Muscle of leg (tissue), 11 donors: ENCODE data around the gene TKTL1. TPM values are rescaled to one million over a fixed set of nuclear protein-coding genes. Genes with fewer than 3 reads are reported as not detected.

ENCODE experiments used
- DNase-seq: peaks from one replicate; pipeline ENCODE4 v3.0.0; 2013
- H3K27ac ChIP-seq: one replicate; pipeline ENCODE4 v1.5.1; 2013; ENCODE audit warnings: mild to moderate bottlenecking, low read length, control low read depth
- H3K27me3 ChIP-seq: one replicate; pipeline ENCODE4 v1.6.1; 2013; ENCODE audit warnings: low read length; ENCODE audit not compliant: control insufficient read depth, insufficient read depth
- H3K36me3 ChIP-seq: one replicate; pipeline ENCODE4 v1.6.1; 2013; ENCODE audit warnings: low read length; ENCODE audit not compliant: control insufficient read depth, insufficient read depth
- H3K4me1 ChIP-seq: one replicate; pipeline ENCODE4 v1.6.1; 2013; ENCODE audit warnings: low read length; ENCODE audit not compliant: control insufficient read depth, insufficient read depth
- H3K4me3 ChIP-seq: one replicate; pipeline ENCODE4 v1.5.1; 2013; ENCODE audit warnings: low read length, control low read depth
- H3K9me3 ChIP-seq: replicated peaks from 2 replicates; pipeline ENCODE4 v1.6.1; 2013; ENCODE audit warnings: low read depth, low read length; ENCODE audit not compliant: control insufficient read depth
- WGBS: methylation state at CpG from one replicate; pipeline ENCODE4 v1.1.5; 2013; ENCODE audit warnings: missing lambda C conversion rate; ENCODE audit not compliant: insufficient coverage; 5-methylcytosine and 5-hydroxymethylcytosine counted together
- polyA plus RNA-seq, 8 donors: library from polyadenylated mRNA; unstranded; fragments of 120-200 nt; gene quantifications; one replicate each; pipeline versions ENCODE4 v1.2.1 to v1.2.3, GENCODE V29; 2013; ENCODE audit warnings: inconsistent platforms in 1 of 8, low replicate concordance in 1 of 8; ENCODE audit not compliant: insufficient read length in 8 of 8, insufficient read depth in 1 of 8
- total RNA-seq: library from RNA; stranded (reverse); fragments of 120-200 nt; gene quantifications from one replicate; pipeline ENCODE4 v1.2.4, GENCODE V29; 2013

Gene TKTL1
- total and polyA plus RNA-seq, 9 donors, result 0.15 to 0.73 (median 0.27) TPM

- peaks cover 93% of the 10 kb centered on the region for H3K36me3 ChIP-seq
- H3K27ac ChIP-seq, result no peak overlapping the region
- DNase-seq, result no peak
- WGBS, result 89% methylated on average over 33 of the region's 34 CpGs
- no peaks in the 10 kb centered on the region for H3K4me1 ChIP-seq
- no peak overlapping the region for H3K4me3 ChIP-seq
- H3K27me3 ChIP-seq, result no peaks in the 10 kb centered on the region
- H3K9me3 ChIP-seq, result no peaks in the 10 kb centered on the region
Observed at GRCh38 chrX:154360155-154360713, 64.6 kb downstream of the TKTL1 start.

GRCh38 chrX:154362085-154362742 is 66.6 kb downstream of the TKTL1 start:
- DNase-seq, result no peak
- no peaks in the 10 kb centered on the region for H3K9me3 ChIP-seq
- peaks cover 93% of the 10 kb centered on the region for H3K36me3 ChIP-seq
- peaks cover 16% of the 10 kb centered on the region for H3K4me1 ChIP-seq
- WGBS, result 85% methylated on average over 25 of the region's 30 CpGs
- H3K27ac ChIP-seq, result no peak overlapping the region
- no peak overlapping the region for H3K4me3 ChIP-seq
- no peaks in the 10 kb centered on the region for H3K27me3 ChIP-seq

GRCh38 chrX:154363706-154364439 is 68.3 kb downstream of the TKTL1 start:
- 86% methylated on average over 18 of the region's 20 CpGs for WGBS
- H3K27ac ChIP-seq, result no peak overlapping the region
- H3K4me1 ChIP-seq, result peaks cover 33% of the 10 kb centered on the region
- peaks cover 91% of the 10 kb centered on the region for H3K36me3 ChIP-seq
- H3K27me3 ChIP-seq, result no peaks in the 10 kb centered on the region
- DNase-seq, result no peak
- no peaks in the 10 kb centered on the region for H3K9me3 ChIP-seq
- no peak overlapping the region for H3K4me3 ChIP-seq

- Histone ChIP-seq H3K36me3 (peaks cover 80% of the 10 kb centered on the region), H3K27me3 (no peaks in the 10 kb centered on the region), H3K4me1 (peaks cover 34% of the 10 kb centered on the region), H3K4me3 (no peak overlapping the region), H3K27ac (no peak overlapping the region), H3K9me3 (no peaks in the 10 kb centered on the region)
- 87% methylated on average over 20 of the region's 20 CpGs for WGBS
- no peak for DNase-seq
Observed at GRCh38 chrX:154365052-154365600, 69.5 kb downstream of the TKTL1 start.

DNA sequence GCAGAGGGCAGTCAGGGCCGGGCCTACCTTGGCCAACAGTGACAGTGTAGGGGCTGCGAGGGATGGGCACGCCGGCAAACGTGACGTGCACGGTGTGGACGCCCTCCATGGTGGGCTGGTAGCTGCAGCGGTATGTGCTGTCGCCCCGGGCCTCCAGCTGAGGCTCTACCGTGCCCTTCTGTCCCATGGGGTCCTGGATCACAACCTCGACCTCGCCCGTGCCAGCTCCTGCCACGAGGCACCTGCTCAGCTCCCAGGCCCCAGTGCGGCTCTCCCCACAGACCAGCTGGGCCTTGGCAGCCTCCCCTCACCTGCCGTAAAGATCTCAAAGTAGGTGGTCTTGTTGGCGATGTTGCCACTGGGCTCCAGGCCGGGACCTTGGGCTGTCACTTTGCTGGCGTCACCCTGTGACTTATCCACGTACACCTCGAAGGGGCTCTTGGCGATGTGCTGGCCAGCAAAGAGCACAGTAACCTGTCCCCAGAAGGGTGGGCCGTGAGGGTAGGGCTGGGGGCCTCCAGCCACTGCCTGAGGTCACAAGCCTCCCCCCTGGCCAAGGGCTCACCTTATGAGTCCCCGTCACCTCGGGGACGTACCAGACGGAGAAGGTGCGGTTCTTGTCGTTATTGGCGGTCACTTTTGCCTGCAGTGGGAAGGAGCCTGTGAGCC is 70.5 kb downstream of the TKTL1 start:
- H3K27ac ChIP-seq, result peak overlapping the region; percentile 49

GRCh38 chrX:154366666-154367055 is 71.1 kb downstream of the TKTL1 start:
- peak; percentile 62 for DNase-seq
- 83% methylated on average over 11 of the region's 11 CpGs for WGBS
- Histone ChIP-seq H3K9me3 (no peaks in the 10 kb centered on the region), H3K27me3 (no peaks in the 10 kb centered on the region), H3K36me3 (peaks cover 67% of the 10 kb centered on the region), H3K4me3 (no peak overlapping the region), H3K4me1 (peaks cover 34% of the 10 kb centered on the region), H3K27ac (peak overlapping the region; percentile 97)

More for the DNA sequence above, 70.5 kb downstream of the TKTL1 start:
- no peaks in the 10 kb centered on the region for H3K27me3 ChIP-seq
- no peak overlapping the region for H3K4me3 ChIP-seq
- DNase-seq, result no peak
- H3K9me3 ChIP-seq, result no peaks in the 10 kb centered on the region
- WGBS, result 88% methylated on average over 31 of the region's 32 CpGs
- peaks cover 34% of the 10 kb centered on the region for H3K4me1 ChIP-seq
- peaks cover 73% of the 10 kb centered on the region for H3K36me3 ChIP-seq

DNA sequence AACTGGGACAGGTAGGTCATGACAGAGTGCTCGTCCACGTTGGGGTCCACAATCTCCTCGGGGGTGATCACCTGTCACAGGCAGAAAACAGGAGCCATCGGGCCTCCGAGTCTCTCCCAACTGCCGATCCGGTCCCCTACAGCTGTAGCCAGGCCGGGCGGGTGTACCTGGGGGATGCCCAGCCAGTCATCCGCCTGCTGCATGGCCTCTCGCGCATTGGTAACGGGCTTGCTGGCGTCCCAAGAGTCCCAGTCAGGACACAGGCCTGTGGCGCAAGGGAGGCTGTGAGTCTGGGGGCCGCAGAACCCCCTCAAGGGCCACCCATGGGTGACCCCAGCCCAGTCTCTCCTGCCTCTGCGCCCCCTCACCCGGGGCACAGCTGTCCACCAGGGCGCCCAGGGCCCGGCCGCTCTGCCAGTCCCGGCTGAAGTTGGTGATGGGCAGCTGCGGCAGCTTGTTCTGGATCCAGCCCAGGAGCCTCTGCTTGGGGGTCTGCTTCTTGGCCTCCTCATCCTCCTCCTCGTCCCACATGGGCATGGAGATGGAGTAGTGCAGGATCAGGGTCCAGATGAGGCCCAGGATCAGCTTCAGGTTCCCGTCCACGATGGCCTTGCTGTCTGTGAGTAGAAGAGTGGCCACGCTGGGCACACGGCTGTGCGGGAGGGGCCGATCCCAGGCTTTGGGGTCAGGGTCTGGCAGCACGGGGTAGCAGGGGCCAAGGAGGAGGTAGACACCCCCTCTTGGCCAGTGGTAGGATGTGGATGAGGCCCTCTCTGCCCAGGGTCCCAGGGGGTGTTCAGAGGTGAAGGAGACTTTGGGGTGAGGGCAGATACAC is 72.1 kb downstream of the TKTL1 start:
- Histone ChIP-seq H3K36me3 (peaks cover 57% of the 10 kb centered on the region), H3K4me3 (no peak overlapping the region), H3K9me3 (no peaks in the 10 kb centered on the region), H3K27me3 (no peaks in the 10 kb centered on the region), H3K27ac (peak overlapping the region; percentile 97), H3K4me1 (peaks cover 42% of the 10 kb centered on the region)
- DNase-seq, result no peak
- 88% methylated on average over 26 of the region's 31 CpGs for WGBS

- peaks cover 53% of the 10 kb centered on the region for H3K4me1 ChIP-seq
- peak overlapping the region; percentile 97 for H3K27ac ChIP-seq
- peak; percentile 81 for DNase-seq
- peak overlapping the region; percentile 66 for H3K4me3 ChIP-seq
- no peaks in the 10 kb centered on the region for H3K9me3 ChIP-seq
- peaks cover 47% of the 10 kb centered on the region for H3K36me3 ChIP-seq
- no peaks in the 10 kb centered on the region for H3K27me3 ChIP-seq
- WGBS, result 47% methylated on average over 7 of the region's 16 CpGs
Observed at GRCh38 chrX:154368630-154369448, 73.2 kb downstream of the TKTL1 start.
